Measurements from ENCODE around the gene AMER2. TPM values are rescaled to one million over a fixed set of nuclear protein-coding genes. Genes with fewer than 3 reads are reported as not detected.
A peak's percentile ranks its signal among the peaks of the same experiment; 100 is the strongest.

The AMER2 gene, protein sequence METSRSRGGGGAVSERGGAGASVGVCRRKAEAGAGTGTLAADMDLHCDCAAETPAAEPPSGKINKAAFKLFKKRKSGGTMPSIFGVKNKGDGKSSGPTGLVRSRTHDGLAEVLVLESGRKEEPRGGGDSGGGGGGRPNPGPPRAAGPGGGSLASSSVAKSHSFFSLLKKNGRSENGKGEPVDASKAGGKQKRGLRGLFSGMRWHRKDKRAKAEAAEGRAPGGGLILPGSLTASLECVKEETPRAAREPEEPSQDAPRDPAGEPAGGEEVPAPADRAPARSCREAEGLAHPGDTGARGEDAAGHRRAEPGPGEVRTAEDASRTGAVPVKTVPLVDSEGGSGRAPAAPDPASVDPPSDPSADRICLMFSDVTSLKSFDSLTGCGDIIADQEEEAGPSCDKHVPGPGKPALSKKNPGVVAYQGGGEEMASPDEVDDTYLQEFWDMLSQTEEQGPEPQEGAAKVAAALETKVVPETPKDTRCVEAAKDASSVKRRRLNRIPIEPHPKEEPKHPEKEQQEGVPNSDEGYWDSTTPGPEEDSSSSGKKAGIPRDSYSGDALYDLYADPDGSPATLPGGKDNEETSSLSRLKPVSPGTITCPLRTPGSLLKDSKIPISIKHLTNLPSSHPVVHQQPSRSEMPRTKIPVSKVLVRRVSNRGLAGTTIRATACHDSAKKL
- not detected in 2 replicates for total RNA-seq

DNA sequence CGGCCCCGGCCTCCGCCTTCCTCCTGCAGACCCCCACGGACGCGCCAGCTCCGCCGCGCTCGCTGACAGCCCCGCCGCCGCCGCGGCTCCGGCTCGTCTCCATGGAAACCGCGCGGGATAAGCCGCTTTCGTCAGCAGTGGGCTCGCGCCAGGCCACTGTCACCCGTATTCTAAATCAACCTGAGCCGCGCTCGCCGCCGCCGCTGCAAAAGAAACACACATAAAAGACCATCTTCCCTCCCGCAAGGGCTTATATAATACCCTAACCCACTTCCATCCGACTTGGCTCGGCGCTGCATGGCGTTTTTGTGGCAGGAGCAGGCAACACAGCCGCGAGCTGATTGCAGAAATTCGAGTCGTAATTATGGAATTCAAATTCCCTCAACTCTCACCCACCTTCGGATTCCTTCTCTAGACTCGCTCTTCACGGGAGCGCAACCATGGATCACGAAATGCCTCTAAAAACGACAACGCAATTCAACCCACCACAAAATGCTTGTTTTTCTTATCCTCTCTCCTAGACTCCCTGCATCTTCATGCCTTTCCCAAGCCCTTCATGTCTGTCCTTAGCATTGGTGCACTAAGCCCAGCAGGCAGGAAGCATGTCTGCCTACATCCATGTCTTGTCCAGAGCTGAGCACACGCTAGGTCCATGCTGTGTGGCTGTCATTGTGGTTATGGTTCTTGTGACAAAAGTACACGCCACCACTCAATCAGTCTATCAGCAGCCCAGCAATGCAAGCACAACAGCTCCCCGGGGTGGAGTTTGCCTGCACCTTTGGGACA is at the start of gene AMER2:
TSS of gene AMER2 (minus strand) at position 772 of the 786 bp plus-strand sequence. CDS start at position 103, 669 bp downstream.
- peak within 1 kb of the TSS; percentile 74 for H3K4me3 Mint-ChIP-seq (ENCODE audit: low read depth)
- no peaks in the 10 kb centered on the region for H3K36me3 Mint-ChIP-seq (ENCODE audit: low read depth)
- H3K4me1 Mint-ChIP-seq (ENCODE audit: low read depth): peaks cover 10% of the 10 kb centered on the region
- no peak for DNase-seq (ENCODE audit: low spot score)
- intact Hi-C loops (cut with micrococcal nuclease): no loop called here
- H3K9me3 Mint-ChIP-seq: no peaks in the 10 kb centered on the region
- H3K27ac Mint-ChIP-seq: no peak within 1 kb of the TSS
- H3K27me3 Mint-ChIP-seq (ENCODE audit: low read depth): peaks cover 70% of the 10 kb centered on the region

DNA sequence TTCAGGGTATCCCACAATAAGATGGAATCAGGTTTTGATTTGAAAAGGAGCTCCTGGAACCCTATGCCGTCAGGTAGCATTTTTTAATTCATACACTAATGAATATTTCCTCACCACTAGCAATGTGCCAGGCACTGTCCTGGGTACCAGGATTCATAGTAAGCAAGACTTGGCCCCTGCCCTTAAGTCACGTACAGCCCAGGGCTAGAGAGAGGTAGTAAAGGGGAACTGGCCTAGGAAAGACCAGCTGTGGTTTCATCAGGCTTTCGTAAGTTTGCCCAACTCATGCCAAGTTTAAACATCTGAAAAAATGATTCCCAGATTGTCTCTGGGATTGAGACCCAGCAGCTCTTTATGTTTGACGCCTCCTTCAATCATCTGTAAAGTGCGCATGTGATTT is 45.9 kb upstream of the AMER2 start:
- Mint-ChIP-seq H3K27ac (no peak overlapping the region), H3K4me1 (ENCODE audit: low read depth) (no peaks in the 10 kb centered on the region), H3K4me3 (ENCODE audit: low read depth) (no peak overlapping the region), H3K27me3 (ENCODE audit: low read depth) (peaks cover 11% of the 10 kb centered on the region), H3K9me3 (no peaks in the 10 kb centered on the region), H3K36me3 (ENCODE audit: low read depth) (no peaks in the 10 kb centered on the region)
- intact Hi-C loops (cut with micrococcal nuclease): no loop called here
- DNase-seq (ENCODE audit: low spot score): no peak

DNA sequence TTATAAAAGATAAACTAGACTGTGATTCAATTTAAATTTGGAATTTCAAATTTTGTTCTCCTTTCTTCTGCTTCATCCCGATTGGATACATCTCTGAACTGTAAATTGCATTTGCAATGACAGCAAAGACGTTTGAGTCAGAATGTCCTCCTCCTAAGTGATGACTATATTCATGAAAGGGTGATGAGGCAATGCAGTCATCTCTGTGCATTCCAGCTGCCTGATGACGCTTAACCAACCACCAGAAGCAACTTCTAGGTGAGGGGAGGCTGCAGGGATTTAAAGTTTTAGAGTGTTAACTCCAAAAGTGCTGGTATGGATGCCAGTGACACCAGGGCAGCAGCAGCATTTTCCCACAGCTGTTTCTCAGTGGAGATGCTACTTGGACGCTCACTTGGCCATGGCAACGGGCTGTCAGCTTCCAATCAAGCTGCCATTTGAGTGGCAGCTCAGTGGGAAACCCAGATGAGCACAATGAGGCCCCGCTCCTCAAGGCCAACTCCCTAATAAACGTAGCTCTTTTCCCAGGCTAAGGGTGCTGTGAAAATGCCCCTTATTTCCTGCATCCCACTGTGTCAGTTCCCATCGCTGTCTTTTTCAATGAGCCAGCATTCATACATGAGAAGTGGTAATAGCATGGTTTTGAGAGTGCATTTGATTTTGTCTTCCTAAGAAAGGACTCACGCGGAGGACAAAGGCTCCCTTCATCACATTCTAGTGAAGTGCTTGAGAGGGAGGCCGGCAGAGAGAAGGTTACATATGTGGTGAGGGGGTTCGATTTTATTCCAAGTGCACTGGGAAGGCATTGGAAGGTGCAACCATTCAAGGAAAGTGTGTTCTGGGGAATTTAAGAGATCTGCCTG is 45.2 kb upstream of the AMER2 start:
- Mint-ChIP-seq H3K27ac (no peak overlapping the region), H3K4me3 (ENCODE audit: low read depth) (no peak overlapping the region), H3K36me3 (ENCODE audit: low read depth) (no peaks in the 10 kb centered on the region), H3K27me3 (ENCODE audit: low read depth) (peaks cover 5% of the 10 kb centered on the region), H3K9me3 (no peaks in the 10 kb centered on the region), H3K4me1 (ENCODE audit: low read depth) (no peaks in the 10 kb centered on the region)
- intact Hi-C loops (cut with micrococcal nuclease): no loop called here
- DNase-seq (ENCODE audit: low spot score): no peak

DNA sequence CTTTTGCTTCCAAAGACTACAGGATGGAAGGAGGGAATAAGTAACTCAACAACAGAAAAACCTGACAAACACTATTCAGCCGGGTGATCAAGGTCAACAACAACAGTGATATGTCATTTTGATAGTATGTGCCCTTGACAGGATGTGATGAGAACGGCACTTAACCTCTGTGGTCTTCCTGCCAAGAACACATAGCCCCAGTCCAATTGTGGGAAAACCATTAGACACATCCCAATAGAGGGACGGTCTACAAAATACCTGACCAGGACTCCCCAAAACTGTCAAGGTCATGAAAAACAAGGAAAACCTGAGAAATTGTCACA is 43.1 kb upstream of the AMER2 start:
- no peak overlapping the region for H3K4me3 Mint-ChIP-seq (ENCODE audit: low read depth)
- H3K4me1 Mint-ChIP-seq (ENCODE audit: low read depth): no peaks in the 10 kb centered on the region
- intact Hi-C loops (cut with micrococcal nuclease): no loop called here
- no peak for DNase-seq (ENCODE audit: low spot score)
- peaks cover 5% of the 10 kb centered on the region for H3K27me3 Mint-ChIP-seq (ENCODE audit: low read depth)
- no peak overlapping the region for H3K27ac Mint-ChIP-seq
- H3K9me3 Mint-ChIP-seq: no peaks in the 10 kb centered on the region
- H3K36me3 Mint-ChIP-seq (ENCODE audit: low read depth): no peaks in the 10 kb centered on the region

DNA sequence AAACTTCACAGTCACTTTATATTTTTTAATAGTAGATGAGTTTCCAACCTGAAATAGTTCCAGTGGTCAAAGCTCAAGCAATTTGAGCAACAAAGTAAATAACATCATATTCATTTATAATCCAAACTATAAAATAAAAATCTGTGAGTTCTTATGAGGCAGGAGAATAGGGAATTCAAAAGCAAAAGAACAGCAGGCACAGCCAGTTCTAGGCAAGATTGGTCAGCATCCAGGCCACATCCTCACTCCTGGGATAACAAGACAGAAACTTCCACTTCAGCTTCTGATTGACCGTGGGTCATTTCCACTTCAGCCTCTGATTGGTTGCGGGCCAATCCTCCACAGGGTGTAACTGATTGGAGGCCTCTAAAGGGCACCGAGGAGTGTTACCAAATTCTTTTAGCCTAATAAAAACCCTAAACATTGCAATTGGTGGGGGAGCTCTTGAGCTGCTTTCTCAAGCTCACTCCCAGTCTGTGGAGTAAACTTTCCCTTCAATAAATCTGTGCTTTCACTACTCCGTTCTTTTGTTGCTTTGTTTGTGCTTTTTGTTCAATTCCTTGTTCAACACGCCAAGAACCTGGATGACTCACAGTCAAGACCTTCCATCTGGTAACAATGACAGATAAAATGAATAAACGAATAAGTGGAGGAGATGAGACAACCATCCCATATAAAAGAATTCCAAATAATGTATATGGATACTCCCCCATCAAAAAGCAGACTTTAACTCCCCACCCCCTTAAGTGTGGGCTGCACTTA is 42.6 kb upstream of the AMER2 start:
- intact Hi-C loops (cut with micrococcal nuclease): no loop called here

DNA sequence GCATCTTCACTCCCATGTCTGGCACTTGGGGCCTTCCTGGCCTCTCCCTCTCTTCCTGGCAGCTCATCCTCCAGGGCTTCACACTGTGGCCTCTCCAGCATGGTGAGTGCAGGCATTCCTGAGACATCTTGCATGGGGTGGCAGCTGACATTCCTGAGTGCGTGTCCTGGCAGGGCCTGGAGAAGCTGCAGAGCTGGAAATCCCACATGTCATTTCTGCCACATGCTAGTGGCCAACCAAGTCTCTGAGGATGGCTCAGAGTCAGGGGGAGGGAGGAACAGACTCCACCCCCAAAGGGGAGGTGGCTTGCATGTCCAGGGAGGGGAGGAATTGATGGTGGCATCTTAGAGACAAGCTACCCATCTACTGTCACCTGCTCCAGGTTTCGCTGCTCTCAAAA is 41.6 kb upstream of the AMER2 start:
- H3K36me3 Mint-ChIP-seq (ENCODE audit: low read depth): no peaks in the 10 kb centered on the region
- no peak for DNase-seq (ENCODE audit: low spot score)
- H3K27ac Mint-ChIP-seq: no peak overlapping the region
- peaks cover 5% of the 10 kb centered on the region for H3K27me3 Mint-ChIP-seq (ENCODE audit: low read depth)
- no peak overlapping the region for H3K4me3 Mint-ChIP-seq (ENCODE audit: low read depth)
- H3K9me3 Mint-ChIP-seq: no peaks in the 10 kb centered on the region
- intact Hi-C loops (cut with micrococcal nuclease): no loop called here
- H3K4me1 Mint-ChIP-seq (ENCODE audit: low read depth): no peaks in the 10 kb centered on the region

More for the DNA sequence above, 42.6 kb upstream of the AMER2 start:
- Mint-ChIP-seq H3K27ac (no peak overlapping the region), H3K4me1 (ENCODE audit: low read depth) (no peaks in the 10 kb centered on the region), H3K27me3 (ENCODE audit: low read depth) (peaks cover 5% of the 10 kb centered on the region), H3K4me3 (ENCODE audit: low read depth) (no peak overlapping the region), H3K36me3 (ENCODE audit: low read depth) (no peaks in the 10 kb centered on the region), H3K9me3 (no peaks in the 10 kb centered on the region)
- DNase-seq (ENCODE audit: low spot score): no peak

DNA sequence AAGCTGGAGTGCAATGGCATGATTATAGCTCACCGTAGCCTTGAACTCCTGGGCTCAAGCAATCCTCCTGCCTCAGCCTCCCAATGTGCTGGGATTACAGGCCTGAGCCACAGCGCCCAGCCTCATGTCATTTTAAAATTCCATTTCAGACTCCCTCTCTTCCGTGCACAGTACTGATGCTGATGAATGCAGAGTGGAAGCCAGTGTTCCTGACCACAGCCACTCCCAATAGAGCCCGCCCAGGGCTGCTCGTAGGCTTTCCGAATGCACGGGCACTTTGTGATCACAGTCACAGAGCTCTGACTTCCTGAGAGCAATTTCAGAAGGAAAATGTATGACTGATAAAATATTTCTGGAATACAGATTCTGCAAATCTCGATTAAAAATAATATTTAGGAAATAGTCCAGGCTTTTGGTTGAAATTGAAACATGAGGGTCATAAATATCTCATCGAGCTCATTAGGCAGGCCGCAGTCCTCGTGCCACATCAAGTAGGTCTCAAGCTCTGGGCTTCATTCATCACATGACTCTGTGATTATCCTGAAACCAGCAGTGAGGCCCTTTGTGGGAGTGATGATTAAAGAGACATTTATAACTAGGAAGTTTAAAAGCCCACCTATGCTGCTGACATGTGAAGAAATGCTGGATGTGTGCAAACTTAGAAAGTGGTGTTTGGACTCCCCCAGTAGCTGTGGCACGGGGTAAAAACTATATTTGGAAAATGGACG is 38.9 kb upstream of the AMER2 start:
- Mint-ChIP-seq H3K27me3 (ENCODE audit: low read depth) (no peaks in the 10 kb centered on the region), H3K4me3 (ENCODE audit: low read depth) (no peak overlapping the region), H3K4me1 (ENCODE audit: low read depth) (no peaks in the 10 kb centered on the region), H3K36me3 (ENCODE audit: low read depth) (no peaks in the 10 kb centered on the region), H3K27ac (no peak overlapping the region), H3K9me3 (no peaks in the 10 kb centered on the region)
- intact Hi-C loops (cut with micrococcal nuclease): no loop called here
- no peak for DNase-seq (ENCODE audit: low spot score)

DNA sequence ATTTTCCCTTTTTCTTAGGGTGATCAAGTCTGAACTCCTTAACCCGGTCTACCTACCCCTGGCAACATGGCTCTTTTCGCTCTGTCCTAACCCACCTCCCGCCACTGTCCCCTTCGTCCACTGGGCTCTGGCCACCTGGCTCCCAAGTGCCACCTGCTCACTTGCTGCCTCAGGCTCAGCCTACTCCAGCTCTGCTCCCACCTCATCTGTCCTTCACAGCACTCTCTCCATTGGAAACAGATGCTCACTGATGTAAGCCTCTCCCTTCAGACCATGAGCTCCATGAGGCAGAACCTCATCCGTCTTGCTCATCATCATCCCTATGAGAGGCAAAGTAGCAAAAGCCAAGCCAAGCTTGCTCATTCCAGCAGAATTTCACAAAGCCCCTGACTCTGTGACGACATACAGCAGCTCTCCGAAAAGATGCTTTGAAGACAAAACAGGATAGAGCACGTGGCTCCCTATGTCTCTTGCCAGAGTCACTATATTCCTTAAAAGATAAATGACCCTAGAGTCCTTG is 35.3 kb upstream of the AMER2 start:
- Mint-ChIP-seq H3K4me3 (ENCODE audit: low read depth) (no peak overlapping the region), H3K27me3 (ENCODE audit: low read depth) (peaks cover 6% of the 10 kb centered on the region), H3K27ac (no peak overlapping the region), H3K9me3 (no peaks in the 10 kb centered on the region), H3K4me1 (ENCODE audit: low read depth) (no peaks in the 10 kb centered on the region), H3K36me3 (ENCODE audit: low read depth) (no peaks in the 10 kb centered on the region)
- intact Hi-C loops (cut with micrococcal nuclease): no loop called here
- DNase-seq (ENCODE audit: low spot score): no peak

DNA sequence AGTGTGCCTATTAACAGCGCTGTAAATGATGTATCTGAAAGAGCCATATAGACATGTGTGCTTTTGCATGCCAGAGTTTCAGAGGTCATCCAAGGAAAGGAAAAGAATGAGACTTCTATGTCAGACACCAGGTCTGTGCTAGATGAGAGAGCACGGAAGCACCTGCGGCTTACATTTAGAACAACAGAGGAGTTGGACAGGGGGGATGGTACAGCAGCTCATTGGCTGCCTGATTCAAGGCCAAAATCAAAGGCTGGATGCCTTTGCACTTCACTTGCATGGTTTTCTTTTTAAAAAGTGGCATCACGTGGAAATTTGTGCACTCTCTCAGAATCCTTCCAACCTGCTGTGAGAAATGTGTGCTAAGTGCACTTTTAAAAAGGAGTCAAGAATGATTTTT is 32.8 kb upstream of the AMER2 start:
- no peaks in the 10 kb centered on the region for H3K9me3 Mint-ChIP-seq
- H3K27me3 Mint-ChIP-seq (ENCODE audit: low read depth): peaks cover 6% of the 10 kb centered on the region
- no peak overlapping the region for H3K27ac Mint-ChIP-seq
- intact Hi-C loops (cut with micrococcal nuclease): no loop called here
- no peaks in the 10 kb centered on the region for H3K4me1 Mint-ChIP-seq (ENCODE audit: low read depth)
- H3K4me3 Mint-ChIP-seq (ENCODE audit: low read depth): no peak overlapping the region
- no peaks in the 10 kb centered on the region for H3K36me3 Mint-ChIP-seq (ENCODE audit: low read depth)
- DNase-seq (ENCODE audit: low spot score): no peak

DNA sequence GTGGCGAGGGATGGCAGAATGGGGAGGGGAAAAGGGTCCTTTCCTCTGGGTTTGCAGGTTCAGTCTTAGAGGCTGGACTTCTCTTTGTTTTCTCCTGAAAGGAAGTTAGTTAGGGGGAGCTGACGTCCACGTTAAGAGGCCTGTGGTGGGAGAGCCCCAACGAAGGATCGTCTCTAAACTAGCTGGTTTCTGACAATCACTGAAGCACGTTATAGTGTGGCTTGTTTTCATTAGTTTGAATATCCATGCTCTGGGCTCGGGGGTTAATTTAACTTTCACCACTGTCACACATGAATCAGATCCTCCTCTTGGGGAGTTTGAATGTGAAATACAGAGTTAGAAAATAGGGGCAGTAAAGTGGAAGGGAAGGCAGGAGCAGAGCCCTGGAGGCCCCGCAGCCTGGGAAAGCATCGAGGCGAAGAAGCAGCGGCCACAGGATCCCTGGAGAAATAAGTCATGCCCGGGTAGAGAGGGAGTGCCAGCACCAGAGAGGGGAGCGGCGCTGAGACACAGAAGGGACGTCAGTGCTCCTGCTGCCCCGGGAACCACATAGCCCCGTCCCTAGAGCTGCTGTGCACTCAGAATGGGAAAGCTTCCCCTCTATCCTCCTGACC is 31.1 kb upstream of the AMER2 start:
- peaks cover 6% of the 10 kb centered on the region for H3K27me3 Mint-ChIP-seq (ENCODE audit: low read depth)
- H3K4me1 Mint-ChIP-seq (ENCODE audit: low read depth): no peaks in the 10 kb centered on the region
- no peak overlapping the region for H3K4me3 Mint-ChIP-seq (ENCODE audit: low read depth)
- H3K27ac Mint-ChIP-seq: no peak overlapping the region
- intact Hi-C loops (cut with micrococcal nuclease): no loop called here
- H3K9me3 Mint-ChIP-seq: no peaks in the 10 kb centered on the region
- DNase-seq (ENCODE audit: low spot score): no peak
- H3K36me3 Mint-ChIP-seq (ENCODE audit: low read depth): no peaks in the 10 kb centered on the region

DNA sequence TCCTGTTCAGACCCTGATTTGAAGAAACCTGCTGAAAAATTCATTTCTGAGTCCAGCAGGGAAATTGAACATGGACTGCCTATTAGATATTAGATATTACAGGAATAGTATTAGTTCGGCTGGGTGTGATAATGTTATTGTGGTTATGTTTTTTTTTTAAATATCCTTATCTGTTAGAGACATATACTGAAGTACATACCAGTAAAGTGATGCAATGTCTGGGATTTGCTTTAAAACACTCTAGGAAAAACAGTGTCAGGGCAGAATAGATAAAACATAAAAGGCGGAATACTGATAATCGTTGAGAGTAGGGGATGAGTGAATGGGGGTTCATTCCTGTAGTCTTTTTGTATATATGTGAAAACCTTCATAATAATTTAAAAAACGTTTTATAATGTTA is 28.7 kb upstream of the AMER2 start:
- peaks cover 6% of the 10 kb centered on the region for H3K27me3 Mint-ChIP-seq (ENCODE audit: low read depth)

More for the DNA sequence above, 28.7 kb upstream of the AMER2 start:
- intact Hi-C loops (cut with micrococcal nuclease): no loop called here
- H3K9me3 Mint-ChIP-seq: no peaks in the 10 kb centered on the region
- no peaks in the 10 kb centered on the region for H3K4me1 Mint-ChIP-seq (ENCODE audit: low read depth)
- H3K4me3 Mint-ChIP-seq (ENCODE audit: low read depth): no peak overlapping the region
- no peaks in the 10 kb centered on the region for H3K36me3 Mint-ChIP-seq (ENCODE audit: low read depth)
- no peak overlapping the region for H3K27ac Mint-ChIP-seq
- no peak for DNase-seq (ENCODE audit: low spot score)
